Calu3 (cell line): ENCODE results near the gene STAC3. TPM values are rescaled to one million over a fixed set of nuclear protein-coding genes. Genes with fewer than 3 reads are reported as not detected.

ENCODE experiments used
- BruUV-seq: library from RNA; stranded (reverse); fragments of 400-500 nt; replicated peaks from 2 replicates; lab custom pipeline; 2021; lab: Mats Ljungman, UMichigan
- CTCF ChIA-PET: fragments of 300-600 bp; sonication (Branson Sonifier 250); formaldehyde crosslinking; loops from one replicate; lab custom pipeline; 2022; ENCODE audit warnings: antibody characterized with exemption; lab: Charles Lee
- DNase-seq: peaks from one replicate; pipeline ENCODE4 v3.0.0; 2022
- H3K27ac Mint-ChIP-seq: one replicate; pipeline ENCODE4 v1.8.0; 2022; ENCODE audit warnings: mixed read lengths; ENCODE audit not compliant: unreplicated experiment
- H3K27me3 Mint-ChIP-seq: one replicate; pipeline ENCODE4 v1.8.0; 2022; ENCODE audit warnings: mixed read lengths; ENCODE audit not compliant: unreplicated experiment
- H3K36me3 Mint-ChIP-seq: one replicate; pipeline ENCODE4 v1.8.0; 2022; ENCODE audit warnings: mild to moderate bottlenecking, moderate library complexity, mixed read lengths; ENCODE audit not compliant: insufficient read depth, unreplicated experiment
- H3K4me1 Mint-ChIP-seq: one replicate; pipeline ENCODE4 v1.8.0; 2022; ENCODE audit warnings: mild to moderate bottlenecking, low read depth, mixed read lengths; ENCODE audit not compliant: unreplicated experiment
- H3K4me3 Mint-ChIP-seq: one replicate; pipeline ENCODE4 v1.8.0; 2022; ENCODE audit warnings: mild to moderate bottlenecking, low read depth, moderate library complexity, mixed read lengths; ENCODE audit not compliant: unreplicated experiment
- H3K9me3 Mint-ChIP-seq: one replicate; pipeline ENCODE4 v1.8.0; 2022; ENCODE audit warnings: low read depth, mixed read lengths; ENCODE audit not compliant: unreplicated experiment
- intact Hi-C: fragments of 100-400 bp; cut with micrococcal nuclease; formaldehyde crosslinking; loops from one replicate; pipeline ENCODE4 v1.10.0; 2022; ENCODE audit not compliant: unreplicated experiment
- total RNA-seq: library from RNA; stranded (reverse); gene quantifications from 2 replicates; pipeline ENCODE4 v1.2.3, GENCODE V29; 2022
- TF ChIP-seq, protein P1 (sequence below): fragments of 200-600 bp; IDR thresholded peaks from one replicate; pipeline ENCODE4 v1.8.0; 2022; ENCODE audit warnings: antibody characterized with exemption; ENCODE audit not compliant: unreplicated experiment

STAC3 gene
- total RNA-seq, 1 experiment from 2014 or later = 5.0 TPM

DNA sequence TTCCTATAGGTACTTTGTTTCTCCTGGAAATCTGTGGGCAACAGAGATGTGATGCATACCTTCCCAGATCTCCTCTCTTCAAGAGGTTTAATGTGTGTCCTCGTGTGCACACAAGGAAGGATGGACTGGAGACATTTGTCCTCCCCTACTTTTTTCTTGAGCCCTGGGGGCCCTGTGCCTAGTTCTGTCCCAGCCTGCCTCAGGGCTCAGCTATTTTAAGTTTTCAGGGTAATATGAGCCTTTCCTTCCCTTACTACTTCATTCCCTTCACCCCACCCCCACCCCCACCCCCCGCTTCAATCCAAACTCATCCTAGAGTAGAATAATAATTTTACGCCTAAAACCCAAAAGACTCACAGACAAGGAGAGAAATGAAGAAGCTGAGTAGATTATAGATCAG lies 446 bp downstream of the STAC3 start:
- no TSS peak for BruUV-seq
- CTCF ChIA-PET = no interaction called here

DNA sequence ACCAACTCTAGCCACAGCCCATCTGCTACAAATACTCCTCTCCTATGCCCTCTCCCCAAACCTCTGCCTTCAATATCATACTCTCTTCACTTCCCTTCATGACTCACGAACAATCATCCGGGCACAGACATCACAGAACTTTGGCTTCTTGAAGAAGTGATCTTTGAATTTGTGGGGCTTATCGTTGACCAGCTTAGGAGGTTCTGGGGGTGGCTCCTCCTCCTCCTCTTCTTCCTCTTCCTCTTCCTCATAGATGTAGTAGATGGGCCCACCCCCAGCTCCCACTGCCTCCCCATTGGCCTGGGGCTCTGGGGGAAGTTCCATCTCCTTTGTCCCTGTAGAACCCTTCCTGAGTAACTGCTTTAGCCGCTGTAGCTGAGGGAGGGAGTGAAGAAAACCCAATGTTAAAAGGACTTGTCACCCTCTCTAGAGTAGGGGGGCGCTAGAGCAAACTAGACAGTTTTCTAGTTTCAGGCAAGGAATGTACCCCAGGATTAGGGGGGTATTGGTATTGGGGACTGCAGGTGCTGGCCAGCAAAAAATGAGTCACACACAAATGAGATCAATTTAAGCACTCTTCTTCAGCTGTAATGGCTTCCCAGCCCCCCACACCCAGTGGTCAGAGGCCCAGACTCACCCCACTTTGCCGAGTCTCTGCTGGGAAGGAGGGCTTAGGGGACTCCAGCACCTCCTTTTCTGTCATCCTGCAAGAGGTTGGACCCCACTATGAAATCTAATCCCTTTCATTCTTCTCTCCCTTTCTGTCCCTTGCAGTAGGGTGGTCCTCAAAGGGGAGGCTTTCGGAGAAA lies 1.8 kb downstream of the STAC3 start:
- Mint-ChIP-seq H3K27me3 (no peaks in the 10 kb centered on the region), H3K27ac (no peak overlapping the region), H3K4me3 (no peak overlapping the region), H3K9me3 (no peaks in the 10 kb centered on the region), H3K4me1 (no peaks in the 10 kb centered on the region), H3K36me3 (peaks cover 11% of the 10 kb centered on the region)
- no TSS peak for BruUV-seq
- DNase-seq = no peak
- TF ChIP-seq, protein P1, sequence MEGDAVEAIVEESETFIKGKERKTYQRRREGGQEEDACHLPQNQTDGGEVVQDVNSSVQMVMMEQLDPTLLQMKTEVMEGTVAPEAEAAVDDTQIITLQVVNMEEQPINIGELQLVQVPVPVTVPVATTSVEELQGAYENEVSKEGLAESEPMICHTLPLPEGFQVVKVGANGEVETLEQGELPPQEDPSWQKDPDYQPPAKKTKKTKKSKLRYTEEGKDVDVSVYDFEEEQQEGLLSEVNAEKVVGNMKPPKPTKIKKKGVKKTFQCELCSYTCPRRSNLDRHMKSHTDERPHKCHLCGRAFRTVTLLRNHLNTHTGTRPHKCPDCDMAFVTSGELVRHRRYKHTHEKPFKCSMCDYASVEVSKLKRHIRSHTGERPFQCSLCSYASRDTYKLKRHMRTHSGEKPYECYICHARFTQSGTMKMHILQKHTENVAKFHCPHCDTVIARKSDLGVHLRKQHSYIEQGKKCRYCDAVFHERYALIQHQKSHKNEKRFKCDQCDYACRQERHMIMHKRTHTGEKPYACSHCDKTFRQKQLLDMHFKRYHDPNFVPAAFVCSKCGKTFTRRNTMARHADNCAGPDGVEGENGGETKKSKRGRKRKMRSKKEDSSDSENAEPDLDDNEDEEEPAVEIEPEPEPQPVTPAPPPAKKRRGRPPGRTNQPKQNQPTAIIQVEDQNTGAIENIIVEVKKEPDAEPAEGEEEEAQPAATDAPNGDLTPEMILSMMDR = no peak
- intact Hi-C loops = no loop called here
- CTCF ChIA-PET = interaction anchor here (0.6 kb wide), 1 partner anchor 500 kb away, joined by 6 read pairs; no protein-coding TSS in a partner anchor

More for the DNA sequence above, 446 bp downstream of the STAC3 start:
- no peaks in the 10 kb centered on the region for H3K9me3 Mint-ChIP-seq
- H3K4me1 Mint-ChIP-seq = no peaks in the 10 kb centered on the region
- DNase-seq = no peak
- no peak overlapping the region for H3K27ac Mint-ChIP-seq
- intact Hi-C loops = no loop called here
- H3K27me3 Mint-ChIP-seq = no peaks in the 10 kb centered on the region
- H3K36me3 Mint-ChIP-seq = peaks cover 5% of the 10 kb centered on the region
- H3K4me3 Mint-ChIP-seq = no peak overlapping the region
- TF ChIP-seq, protein P1 = no peak

DNA sequence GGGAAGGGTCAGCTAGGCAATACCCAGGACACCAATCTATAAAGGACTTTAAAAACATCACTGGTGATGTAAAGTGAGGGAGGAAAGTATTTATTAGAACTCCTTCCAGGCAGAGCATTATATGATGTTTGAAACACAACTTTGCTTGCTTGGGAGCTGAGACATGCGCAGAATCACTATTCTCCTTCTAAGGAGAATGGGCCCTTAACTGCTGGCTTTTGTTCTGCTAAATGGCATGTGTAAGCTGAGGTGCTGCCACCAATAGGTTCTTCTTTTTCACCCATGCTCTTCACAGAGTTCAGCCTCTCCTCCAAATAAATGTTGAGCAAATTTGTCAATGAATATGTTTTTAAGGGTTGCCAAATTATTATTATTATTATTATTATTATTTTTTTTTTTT lies 3.9 kb downstream of the STAC3 start:
- DNase-seq = no peak
- no peaks in the 10 kb centered on the region for H3K4me1 Mint-ChIP-seq
- no peak overlapping the region for H3K27ac Mint-ChIP-seq
- no TSS peak for BruUV-seq
- TF ChIP-seq, protein P1 = no peak
- intact Hi-C loops = no loop called here
- H3K27me3 Mint-ChIP-seq = peaks cover 12% of the 10 kb centered on the region
- no peaks in the 10 kb centered on the region for H3K9me3 Mint-ChIP-seq
- CTCF ChIA-PET = interaction anchor here (0.7 kb wide), 1 partner anchor 273 kb away, joined by 3 read pairs; no protein-coding TSS in a partner anchor
- no peak overlapping the region for H3K4me3 Mint-ChIP-seq
- peaks cover 27% of the 10 kb centered on the region for H3K36me3 Mint-ChIP-seq

DNA sequence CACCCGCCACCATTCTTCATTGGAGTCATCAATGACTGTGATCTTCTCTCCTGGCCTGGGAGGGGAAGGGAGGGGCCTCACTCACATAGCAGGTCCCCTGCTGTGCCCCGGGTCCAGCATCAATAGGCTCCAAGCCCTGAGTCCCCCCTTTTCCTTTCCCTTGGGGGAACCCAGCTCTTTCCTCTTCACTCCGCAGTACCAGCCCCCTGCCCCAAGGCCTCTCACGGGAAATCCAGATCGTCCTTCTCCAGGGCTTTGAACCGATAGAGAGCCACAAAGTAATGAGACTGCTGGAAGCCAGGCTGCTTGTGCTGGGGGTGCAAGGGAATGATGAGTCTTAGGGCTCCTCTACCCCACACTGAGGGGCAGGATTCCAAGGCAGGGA lies 6.7 kb downstream of the STAC3 start:
- Mint-ChIP-seq H3K27ac (no peak overlapping the region), H3K4me1 (peaks cover 19% of the 10 kb centered on the region), H3K4me3 (peak overlapping the region; percentile 47), H3K27me3 (peaks cover 32% of the 10 kb centered on the region), H3K9me3 (no peaks in the 10 kb centered on the region), H3K36me3 (peaks cover 51% of the 10 kb centered on the region)
- TF ChIP-seq, protein P1 = no peak
- CTCF ChIA-PET = interaction anchor here (1.0 to 2.0 kb wide), 2 partner anchors 30 to 214 kb away, joined by 4 to 12 read pairs; no protein-coding TSS in a partner anchor
- BruUV-seq = no TSS peak
- DNase-seq = no peak
- intact Hi-C loops = no loop called here
